ENCODE measurements around the gene SPOCK1.

Gene SPOCK1

GRCh38 chr5:137516251-137516797 lies 17.2 kb upstream of the SPOCK1 start:
- POLR2A ChIA-PET: no interaction called here
- TF ChIP-seq CTCF (IDR thresholded peaks at IDR 0.05; ENCODE audit: control extremely low read depth, extremely low read depth, low read depth, missing control alignments): no peak
- DNase-seq (ENCODE audit: extremely low spot score): no peak
- CTCF ChIA-PET: interaction anchor here (1.1 kb wide), 1 partner anchor 18 kb away, joined by 5 read pairs; the partner anchor contains the start of gene SPOCK1

- CTCF ChIA-PET: interaction anchor here (1.1 kb wide), 1 partner anchor 16 kb away, joined by 5 read pairs; the partner anchor contains the start of gene SPOCK1
- POLR2A ChIA-PET: no interaction called here
- DNase-seq (ENCODE audit: extremely low spot score): no peak
- TF ChIP-seq CTCF (IDR thresholded peaks at IDR 0.05; ENCODE audit: control extremely low read depth, extremely low read depth, low read depth, missing control alignments): no peak
Observed at GRCh38 chr5:137515238-137515637, 16.1 kb upstream of the SPOCK1 start.

- ChIA-PET POLR2A (no interaction called here), CTCF (interaction anchor here (1.4 kb wide), 1 partner anchor 14 kb away, joined by 3 read pairs; no protein-coding TSS in a partner anchor)
- TF ChIP-seq CTCF (IDR thresholded peaks at IDR 0.05; ENCODE audit: control extremely low read depth, extremely low read depth, low read depth, missing control alignments): no peak
- DNase-seq (ENCODE audit: extremely low spot score): no peak
Observed at GRCh38 chr5:137510671-137511070, 11.5 kb upstream of the SPOCK1 start.

GRCh38 chr5:137507150-137507549 lies 8.0 kb upstream of the SPOCK1 start:
- POLR2A ChIA-PET: no interaction called here

GRCh38 chr5:137506296-137506695 lies 7.2 kb upstream of the SPOCK1 start:
- ChIA-PET POLR2A (no interaction called here), CTCF (interaction anchor here (2.0 kb wide), 1 partner anchor 186 kb away, joined by 6 read pairs; no protein-coding TSS in a partner anchor)
- no peak for DNase-seq (ENCODE audit: extremely low spot score)
- TF ChIP-seq CTCF (IDR thresholded peaks at IDR 0.05; ENCODE audit: control extremely low read depth, extremely low read depth, low read depth, missing control alignments): no peak

More at GRCh38 chr5:137507150-137507549, 8.0 kb upstream of the SPOCK1 start:
- CTCF ChIA-PET: interaction anchor here (1.0 to 2.0 kb wide), 2 partner anchors 9 to 187 kb away, joined by 3 to 6 read pairs; no protein-coding TSS in a partner anchor
- DNase-seq (ENCODE audit: extremely low spot score): no peak
- TF ChIP-seq CTCF (IDR thresholded peaks at IDR 0.05; ENCODE audit: control extremely low read depth, extremely low read depth, low read depth, missing control alignments): no peak

- DNase-seq (ENCODE audit: extremely low spot score): no peak
- ChIA-PET POLR2A (no interaction called here), CTCF (interaction anchor here (1.0 to 1.8 kb wide), 2 partner anchors 160 to 185 kb away, joined by 3 to 9 read pairs; no protein-coding TSS in a partner anchor)
- TF ChIP-seq CTCF (IDR thresholded peaks at IDR 0.05; ENCODE audit: control extremely low read depth, extremely low read depth, low read depth, missing control alignments): no peak
Observed at GRCh38 chr5:137504916-137505315, 5.8 kb upstream of the SPOCK1 start.

Measured in GM10248 (cell line).